G401.6 (cell line): Measurements from ENCODE around the gene POU2F3.

Source experiments
- FAIRE-seq: peaks from 2 replicates; lab custom pipeline; 2012; peaks lifted over from hg19 to GRCh38; lab: Jason Lieb, UNC

Gene POU2F3

GRCh38 chr11:120285256-120285655 lies 45.3 kb downstream of the POU2F3 start:
- FAIRE-seq, result no peak

- no peak for FAIRE-seq
These were observed 48.1 kb downstream of the POU2F3 start for GRCh38 chr11:120288021-120288420.

GRCh38 chr11:120289426-120289825 lies 49.5 kb downstream of the POU2F3 start:
- no peak for FAIRE-seq

- FAIRE-seq, result no peak
These were observed 51.0 kb downstream of the POU2F3 start for GRCh38 chr11:120290956-120291355.

GRCh38 chr11:120293038-120293800 lies 53.3 kb downstream of the POU2F3 start:
- no peak for FAIRE-seq

DNA sequence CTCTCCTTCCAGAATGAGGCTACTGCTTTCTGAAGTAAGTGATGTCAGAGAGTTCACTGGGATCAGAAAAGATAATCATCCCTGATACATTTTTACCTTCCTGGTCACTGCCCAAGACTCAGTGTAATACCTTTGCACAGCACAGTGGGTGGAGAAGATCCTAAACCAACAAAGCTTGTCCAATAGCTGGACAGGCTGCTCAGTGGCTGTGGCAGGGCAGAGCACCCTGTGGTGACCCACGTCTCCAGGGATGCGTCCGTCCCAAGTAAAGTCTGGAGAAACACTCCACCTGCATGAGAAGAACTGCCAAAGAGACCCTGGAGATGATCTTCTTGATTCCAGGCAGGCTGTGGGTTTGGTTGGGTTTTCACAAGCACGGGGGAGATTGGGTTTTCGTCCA lies 54.2 kb downstream of the POU2F3 start:
- no peak for FAIRE-seq

DNA sequence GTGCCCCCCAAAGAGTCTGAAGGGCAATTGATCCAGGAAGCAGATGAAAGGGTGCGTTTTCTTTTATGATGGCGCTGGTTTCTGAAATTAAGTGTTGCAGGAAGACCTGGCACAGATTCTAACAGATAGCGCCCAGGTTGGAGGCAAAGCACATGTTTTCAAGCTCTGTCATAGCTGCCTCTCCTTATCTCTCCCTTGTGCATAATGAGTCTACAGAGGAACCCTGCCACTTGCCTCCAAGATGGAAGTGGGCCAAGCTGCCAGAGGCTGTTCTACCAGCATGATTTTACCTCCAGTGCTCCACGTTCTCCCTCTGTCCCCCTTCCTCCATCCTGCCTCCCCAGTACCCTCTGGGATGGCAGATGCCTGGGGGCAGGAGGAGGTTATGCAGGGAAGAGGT lies 55.2 kb downstream of the POU2F3 start:
- no peak for FAIRE-seq

DNA sequence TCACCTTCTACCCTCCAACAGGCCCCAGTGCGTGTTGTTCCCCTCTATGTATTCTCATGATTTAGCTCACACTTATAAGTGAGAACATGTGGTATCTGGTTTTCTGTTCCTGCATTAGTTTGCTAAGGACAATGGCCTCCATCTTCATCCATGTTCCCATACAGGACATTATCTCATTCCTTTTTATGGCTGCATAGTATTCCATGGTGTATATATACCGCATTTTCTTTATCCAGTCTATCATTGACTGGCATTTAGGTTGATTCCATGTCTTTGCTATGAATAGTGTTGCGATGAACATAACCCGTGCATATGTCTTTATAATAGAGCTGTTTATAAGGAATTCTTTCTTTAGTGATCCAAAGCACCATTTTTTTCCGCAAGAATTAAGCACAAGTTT lies 56.6 kb downstream of the POU2F3 start:
- no peak for FAIRE-seq

GRCh38 chr11:120298461-120298860 lies 58.5 kb downstream of the POU2F3 start:
- no peak for FAIRE-seq

DNA sequence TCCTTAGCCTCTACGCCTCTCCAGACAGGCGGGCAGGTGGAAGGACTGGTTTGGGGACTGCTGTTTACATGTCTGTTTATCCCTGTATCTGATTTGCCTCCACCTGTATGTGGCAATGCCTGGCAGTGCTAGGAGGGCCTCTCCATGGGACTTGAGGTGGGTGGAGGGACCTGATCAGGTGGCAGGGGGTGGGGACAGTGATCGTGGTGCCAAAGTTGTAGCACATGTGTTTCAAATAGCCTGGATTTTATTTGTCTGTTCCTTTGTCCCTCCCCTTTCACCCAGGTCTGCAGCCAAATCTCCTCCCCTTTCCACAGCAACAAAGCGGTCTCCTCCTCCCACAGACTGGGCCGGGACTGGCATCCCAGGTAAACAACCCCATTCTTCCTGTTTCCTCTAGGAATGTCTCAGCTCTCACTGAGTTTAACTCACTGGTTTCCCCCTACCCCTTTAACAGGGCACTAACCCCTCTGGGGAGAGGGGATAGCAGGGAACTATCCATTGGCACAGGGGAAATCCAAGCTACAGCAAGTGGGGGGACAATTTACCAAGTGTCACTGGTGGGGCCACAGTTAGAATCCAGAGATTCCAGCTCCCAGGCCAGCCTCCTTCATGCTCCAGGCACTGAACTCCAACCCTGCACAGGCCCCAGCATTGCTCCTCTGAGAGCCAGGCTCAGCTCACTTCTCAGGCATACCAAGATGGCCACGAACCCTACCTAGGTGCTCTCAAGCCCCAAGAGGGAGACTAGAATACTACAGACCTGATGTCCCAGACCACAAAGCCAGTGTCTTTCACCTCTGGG lies 62.3 kb downstream of the POU2F3 start:
- no peak for FAIRE-seq

DNA sequence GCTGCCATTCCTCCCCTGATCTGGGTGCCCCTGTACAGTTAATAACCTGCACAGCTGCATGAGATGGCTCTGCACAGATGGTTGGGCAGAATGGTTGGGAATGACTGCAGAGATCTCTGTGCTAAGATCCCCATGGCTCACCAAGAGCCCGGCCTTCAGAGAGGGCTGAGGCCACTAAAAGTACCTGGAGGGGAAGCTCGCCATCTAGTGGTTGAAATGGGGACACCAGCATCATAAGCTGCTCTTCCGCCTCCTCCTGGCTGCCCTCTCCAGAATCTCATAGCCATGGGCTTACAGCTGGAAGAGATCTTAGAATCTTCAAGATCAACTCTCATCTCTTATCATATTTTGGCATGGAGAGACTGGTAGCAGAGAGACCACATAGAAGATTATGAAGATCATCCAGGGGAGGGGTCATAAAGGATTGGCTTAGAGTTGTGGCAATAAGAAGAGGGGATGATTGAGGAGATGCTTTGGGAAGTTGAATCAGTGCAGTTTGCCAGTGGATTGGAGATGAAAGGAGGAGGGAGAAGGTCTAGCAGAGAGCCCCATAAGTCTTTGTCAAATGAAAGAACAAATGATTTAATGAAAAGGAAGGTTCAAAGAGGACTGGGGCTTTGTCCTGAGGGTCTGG lies 63.2 kb downstream of the POU2F3 start:
- FAIRE-seq, result no peak

- no peak for FAIRE-seq
These were observed 64.6 kb downstream of the POU2F3 start for GRCh38 chr11:120304526-120304925.

- FAIRE-seq, result no peak
These were observed 65.3 kb downstream of the POU2F3 start for GRCh38 chr11:120305286-120305685.

- FAIRE-seq, result no peak
These were observed 66.7 kb downstream of the POU2F3 start for GRCh38 chr11:120306519-120307242.

- no peak for FAIRE-seq
These were observed 67.5 kb downstream of the POU2F3 start for GRCh38 chr11:120307476-120307875.

DNA sequence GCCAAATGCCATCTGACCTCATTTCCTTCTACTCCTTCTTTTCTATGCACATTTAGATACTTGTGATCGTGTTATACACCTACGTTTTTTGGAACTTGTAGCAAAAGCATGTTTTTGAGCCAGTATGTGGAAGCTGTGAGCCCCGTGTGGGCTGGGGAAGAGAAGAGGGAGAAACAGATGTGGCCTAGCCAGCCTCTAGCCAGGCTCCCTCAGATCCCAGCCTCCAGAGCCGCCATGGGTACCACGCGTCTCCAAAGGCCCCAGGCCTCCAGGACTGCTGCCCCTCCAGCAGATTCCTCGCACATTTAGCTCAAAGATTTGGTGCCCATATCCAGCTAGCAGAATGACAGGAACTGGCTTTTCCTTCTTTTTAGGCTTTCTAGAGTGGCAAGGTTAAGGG lies 68.1 kb downstream of the POU2F3 start:
- FAIRE-seq, result no peak

DNA sequence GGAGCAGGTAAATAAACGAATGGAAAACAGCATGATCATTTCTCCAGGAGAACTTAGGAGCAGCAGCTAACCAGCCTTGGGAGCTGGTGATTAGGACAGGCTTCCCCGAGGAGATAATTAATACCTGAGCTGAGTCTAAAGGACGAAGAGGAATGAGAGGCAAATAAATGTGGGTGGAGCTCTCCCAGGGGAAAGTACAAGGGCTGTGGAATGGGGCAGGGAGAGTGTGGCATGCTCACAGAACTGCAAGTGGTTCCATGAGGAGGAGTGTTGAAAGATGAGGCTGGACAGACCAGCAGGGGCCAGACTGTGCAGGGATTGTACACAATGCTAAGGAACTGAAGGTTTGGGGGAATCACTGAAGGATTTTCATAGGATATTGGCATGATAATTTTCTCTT lies 70.9 kb downstream of the POU2F3 start:
- FAIRE-seq, result no peak

DNA sequence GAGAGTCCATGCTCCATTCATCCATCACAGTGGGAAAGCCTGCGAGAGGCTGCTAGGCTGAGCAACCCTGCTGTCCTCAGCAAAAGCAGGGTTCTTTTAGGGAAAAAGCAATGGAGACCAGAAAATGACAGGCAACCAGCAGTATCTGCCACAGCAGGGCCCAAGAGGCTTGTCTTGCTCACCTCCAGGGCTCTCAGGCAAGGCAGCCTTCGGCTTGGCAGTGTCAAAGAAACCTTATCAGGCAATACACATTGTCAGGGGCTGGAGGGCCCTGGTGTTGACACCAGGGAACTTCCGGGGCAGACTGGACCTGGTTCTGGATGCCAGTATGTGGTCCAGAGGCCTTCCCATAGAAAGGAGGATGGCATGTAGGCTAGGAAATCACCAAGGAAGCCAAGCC lies 74.9 kb downstream of the POU2F3 start:
- FAIRE-seq, result no peak

GRCh38 chr11:120316880-120317688 lies 77.1 kb downstream of the POU2F3 start:
- FAIRE-seq, result no peak

GRCh38 chr11:120317689-120318480 lies 77.9 kb downstream of the POU2F3 start:
- no peak for FAIRE-seq

GRCh38 chr11:120318906-120319305 lies 79.0 kb downstream of the POU2F3 start:
- no peak for FAIRE-seq
